ENCODE measurements around the gene NTS.

NTS gene

GRCh38 chr12:85894653-85895052 is 20.6 kb downstream of the NTS start:
- H3K79me2 ChIP-seq (ENCODE audit: insufficient read depth, low read length) = no peaks in the 10 kb centered on the region
- H4K20me1 ChIP-seq (ENCODE audit: low read depth, low read length) = no peaks in the 10 kb centered on the region
- H3K9me3 ChIP-seq (ENCODE audit: insufficient read depth, low read length) = no peaks in the 10 kb centered on the region
- H3K27ac ChIP-seq (ENCODE audit: low read depth, low read length) = no peak overlapping the region
- H3F3A ChIP-seq (ENCODE audit: insufficient read depth) = no peaks in the 10 kb centered on the region
- no peak overlapping the region for H3K9ac ChIP-seq (ENCODE audit: low read length)
- TF ChIP-seq CTCF (IDR thresholded peaks at IDR 0.05; ENCODE audit: insufficient read depth, low read length, poor library complexity, severe bottlenecking) (no peak), EZH2phosphoT487 (conservative IDR thresholded peaks at IDR 0.05; ENCODE audit: low read length) (no peak)
- H3K27me3 ChIP-seq (ENCODE audit: low read length) = no peaks in the 10 kb centered on the region
- no peak overlapping the region for H3K4me3 ChIP-seq (ENCODE audit: insufficient read depth, low read length, poor library complexity, severe bottlenecking)
- no peaks in the 10 kb centered on the region for H3K36me3 ChIP-seq (ENCODE audit: low read length)
- no peaks in the 10 kb centered on the region for H3K9me2 ChIP-seq (replicated peaks; ENCODE audit: insufficient read depth, low read length)
- no peak overlapping the region for H3K4me2 ChIP-seq (ENCODE audit: low read depth, low read length, poor library complexity, severe bottlenecking)
- H2AFZ ChIP-seq (ENCODE audit: low read depth, low read length, severe bottlenecking) = no peak overlapping the region

- H3K9ac ChIP-seq (ENCODE audit: low read length) = no peak overlapping the region
- H3K4me3 ChIP-seq (ENCODE audit: insufficient read depth, low read length, poor library complexity, severe bottlenecking) = no peak overlapping the region
- no peak overlapping the region for H2AFZ ChIP-seq (ENCODE audit: low read depth, low read length, severe bottlenecking)
- no peaks in the 10 kb centered on the region for H4K20me1 ChIP-seq (ENCODE audit: low read depth, low read length)
- TF ChIP-seq CTCF (IDR thresholded peaks at IDR 0.05; ENCODE audit: insufficient read depth, low read length, poor library complexity, severe bottlenecking) (peak; percentile 46), EZH2phosphoT487 (conservative IDR thresholded peaks at IDR 0.05; ENCODE audit: low read length) (no peak)
- no peaks in the 10 kb centered on the region for H3K27me3 ChIP-seq (ENCODE audit: low read length)
- no peaks in the 10 kb centered on the region for H3F3A ChIP-seq (ENCODE audit: insufficient read depth)
- H3K27ac ChIP-seq (ENCODE audit: low read depth, low read length) = no peak overlapping the region
- no peaks in the 10 kb centered on the region for H3K9me3 ChIP-seq (ENCODE audit: insufficient read depth, low read length)
- no peaks in the 10 kb centered on the region for H3K79me2 ChIP-seq (ENCODE audit: insufficient read depth, low read length)
- H3K36me3 ChIP-seq (ENCODE audit: low read length) = no peaks in the 10 kb centered on the region
- H3K9me2 ChIP-seq (replicated peaks; ENCODE audit: insufficient read depth, low read length) = no peaks in the 10 kb centered on the region
- H3K4me2 ChIP-seq (ENCODE audit: low read depth, low read length, poor library complexity, severe bottlenecking) = peak overlapping the region; percentile 12
Measured at GRCh38 chr12:85920324-85920947, 46.3 kb downstream of the NTS start.

GRCh38 chr12:85923767-85924331 is 49.8 kb downstream of the NTS start:
- TF ChIP-seq EZH2phosphoT487 (conservative IDR thresholded peaks at IDR 0.05; ENCODE audit: low read length) (no peak), CTCF (IDR thresholded peaks at IDR 0.05; ENCODE audit: insufficient read depth, low read length, poor library complexity, severe bottlenecking) (peak; percentile 45)
- Histone ChIP-seq H3K9me3 (ENCODE audit: insufficient read depth, low read length) (no peaks in the 10 kb centered on the region), H3K9me2 (replicated peaks; ENCODE audit: insufficient read depth, low read length) (no peaks in the 10 kb centered on the region), H3K27ac (ENCODE audit: low read depth, low read length) (no peak overlapping the region), H3K9ac (ENCODE audit: low read length) (no peak overlapping the region), H3K79me2 (ENCODE audit: insufficient read depth, low read length) (no peaks in the 10 kb centered on the region), H3K36me3 (ENCODE audit: low read length) (no peaks in the 10 kb centered on the region), H3K4me3 (ENCODE audit: insufficient read depth, low read length, poor library complexity, severe bottlenecking) (no peak overlapping the region), H3K4me2 (ENCODE audit: low read depth, low read length, poor library complexity, severe bottlenecking) (no peak overlapping the region), H2AFZ (ENCODE audit: low read depth, low read length, severe bottlenecking) (no peak overlapping the region), H4K20me1 (ENCODE audit: low read depth, low read length) (no peaks in the 10 kb centered on the region), H3F3A (ENCODE audit: insufficient read depth) (no peaks in the 10 kb centered on the region), H3K27me3 (ENCODE audit: low read length) (no peaks in the 10 kb centered on the region)
